Measurements from ENCODE around the gene EIF4E1B. TPM values are rescaled to one million over a fixed set of nuclear protein-coding genes. Genes with fewer than 3 reads are reported as not detected.

Gene EIF4E1B
- total RNA-seq, 4 donors from 2014 or later, result not detected

GRCh38 chr5:176687881-176688280, 57.4 kb downstream of the EIF4E1B start:
- no peak for TF ChIP-seq CTCF (IDR thresholded peaks at IDR 0.05; ENCODE audit: low read depth)

- no peak for TF ChIP-seq CTCF (IDR thresholded peaks at IDR 0.05; ENCODE audit: low read depth)
These were observed 60.4 kb downstream of the EIF4E1B start for GRCh38 chr5:176690911-176691310.

GRCh38 chr5:176691524-176691923, 61.0 kb downstream of the EIF4E1B start:
- no peak for TF ChIP-seq CTCF (IDR thresholded peaks at IDR 0.05; ENCODE audit: low read depth)

- TF ChIP-seq CTCF (IDR thresholded peaks at IDR 0.05; ENCODE audit: low read depth), result no peak
These were observed 61.9 kb downstream of the EIF4E1B start for GRCh38 chr5:176692326-176692725.

GRCh38 chr5:176692839-176693476, 62.5 kb downstream of the EIF4E1B start:
- TF ChIP-seq CTCF (IDR thresholded peaks at IDR 0.05; ENCODE audit: low read depth), result no peak

GRCh38 chr5:176693477-176693851, 63.0 kb downstream of the EIF4E1B start:
- no peak for TF ChIP-seq CTCF (IDR thresholded peaks at IDR 0.05; ENCODE audit: low read depth)

- TF ChIP-seq CTCF (IDR thresholded peaks at IDR 0.05; ENCODE audit: low read depth), result no peak
These were observed 63.7 kb downstream of the EIF4E1B start for GRCh38 chr5:176694146-176694545.
